Fibroblast of lung (primary cell): Measurements from ENCODE around the gene KNCN.

Experiments
- CTCF ChIP-seq, 2 donors: IDR thresholded peaks in 1 of 2; conservative IDR thresholded peaks in 1 of 2; 1 replicate in 1 of 2; 2 replicates in 1 of 2; pipeline ENCODE4 v1.5.1; 2011 to 2012; ENCODE audit warnings: low read length in 2 of 2, control low read depth in 1 of 2, inconsistent platforms in 1 of 2, low read depth in 1 of 2, mild to moderate bottlenecking in 1 of 2
- EZH2 ChIP-seq: IDR thresholded peaks from 2 replicates; pipeline ENCODE4 v1.5.1; 2012; ENCODE audit warnings: low read length, control low read depth, mild to moderate bottlenecking; ENCODE audit errors: missing control alignments

- TF ChIP-seq CTCF (conservative IDR thresholded peaks at IDR 0.05 in 1 of 2, IDR thresholded peaks at IDR 0.05 in 1 of 2; ENCODE audit: low read depth in 1 of 2, low read length in 2 of 2) (no peak), EZH2 (no peak)
Observed at GRCh38 chr1:46517010-46517600, 34.3 kb downstream of the KNCN start.
